ENCODE data around the gene CST4. TPM values are rescaled to one million over a fixed set of nuclear protein-coding genes. Genes with fewer than 3 reads are reported as not detected.

CST4 gene
- total RNA-seq, 6 donors from 2014 or later: not detected

DNA sequence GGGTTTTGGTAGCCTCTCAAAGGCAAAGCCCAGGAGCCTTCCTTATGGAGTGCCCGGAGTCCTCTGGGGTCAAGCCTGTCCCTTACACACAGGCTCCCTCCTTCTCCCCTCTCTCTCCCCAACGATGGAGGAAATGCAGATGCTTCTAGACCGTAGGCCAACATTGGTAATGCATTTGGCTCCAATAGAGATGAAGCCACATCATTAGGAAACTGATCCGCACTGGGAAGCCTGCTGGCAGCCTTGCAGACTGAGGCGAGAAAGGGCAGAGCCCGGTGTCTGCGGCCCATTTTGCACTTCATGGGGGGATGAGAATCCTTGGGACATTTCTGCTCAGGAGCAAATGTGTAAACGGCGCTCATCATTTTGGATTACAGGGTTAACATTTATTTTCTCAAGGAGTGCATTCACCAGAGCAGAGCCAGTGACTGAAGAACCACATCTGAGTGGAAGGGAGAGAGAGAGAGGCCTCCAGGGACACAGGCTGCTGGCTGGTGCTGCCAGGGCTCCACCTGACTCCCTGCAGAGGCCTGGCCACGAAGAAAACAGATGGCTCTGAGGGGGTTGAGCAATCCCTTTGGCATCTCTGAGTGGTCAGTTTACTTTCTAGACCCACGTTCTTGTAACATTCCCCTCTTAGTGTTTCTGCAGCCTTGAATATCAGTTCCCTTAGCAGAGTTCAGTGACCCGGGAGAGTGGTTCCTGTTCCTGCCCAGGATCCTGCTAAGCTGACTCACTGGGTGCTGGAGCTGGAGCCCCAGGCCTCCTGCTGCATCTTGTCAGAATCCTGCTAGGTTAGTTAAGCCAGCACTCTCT is 46.7 kb downstream of the CST4 start:
- TF ChIP-seq EP300 (IDR thresholded peaks at IDR 0.05) (no peak), POLR2AphosphoS5 (IDR thresholded peaks at IDR 0.05) (no peak), POLR2A (IDR thresholded peaks at IDR 0.05) (no peak)
- TF ChIP-seq, protein P1, sequence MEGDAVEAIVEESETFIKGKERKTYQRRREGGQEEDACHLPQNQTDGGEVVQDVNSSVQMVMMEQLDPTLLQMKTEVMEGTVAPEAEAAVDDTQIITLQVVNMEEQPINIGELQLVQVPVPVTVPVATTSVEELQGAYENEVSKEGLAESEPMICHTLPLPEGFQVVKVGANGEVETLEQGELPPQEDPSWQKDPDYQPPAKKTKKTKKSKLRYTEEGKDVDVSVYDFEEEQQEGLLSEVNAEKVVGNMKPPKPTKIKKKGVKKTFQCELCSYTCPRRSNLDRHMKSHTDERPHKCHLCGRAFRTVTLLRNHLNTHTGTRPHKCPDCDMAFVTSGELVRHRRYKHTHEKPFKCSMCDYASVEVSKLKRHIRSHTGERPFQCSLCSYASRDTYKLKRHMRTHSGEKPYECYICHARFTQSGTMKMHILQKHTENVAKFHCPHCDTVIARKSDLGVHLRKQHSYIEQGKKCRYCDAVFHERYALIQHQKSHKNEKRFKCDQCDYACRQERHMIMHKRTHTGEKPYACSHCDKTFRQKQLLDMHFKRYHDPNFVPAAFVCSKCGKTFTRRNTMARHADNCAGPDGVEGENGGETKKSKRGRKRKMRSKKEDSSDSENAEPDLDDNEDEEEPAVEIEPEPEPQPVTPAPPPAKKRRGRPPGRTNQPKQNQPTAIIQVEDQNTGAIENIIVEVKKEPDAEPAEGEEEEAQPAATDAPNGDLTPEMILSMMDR (IDR thresholded peaks at IDR 0.05): no peak
- Histone ChIP-seq H3K27me3 (no peaks in the 10 kb centered on the region), H3K4me1 (peaks cover 4 to 16% (median 8%) of the 10 kb centered on the region in 4 donors), H3K36me3 (no peaks in the 10 kb centered on the region), H3K4me3 (no peak overlapping the region), H3K9me3 (no peaks in the 10 kb centered on the region), H3K27ac (peak overlapping the region in 2 of 4 donors; percentile 4 to 54)
- peak in 1 of 2 donors; percentile 27 for ATAC-seq (ENCODE audit: low FRiP score in 2 of 2)
- DNase-seq: peak in 1 of 2 donors; percentile 69
- 66 to 69% methylated on average over 12 of the region's 12 CpGs for WGBS, 2 donors

DNA sequence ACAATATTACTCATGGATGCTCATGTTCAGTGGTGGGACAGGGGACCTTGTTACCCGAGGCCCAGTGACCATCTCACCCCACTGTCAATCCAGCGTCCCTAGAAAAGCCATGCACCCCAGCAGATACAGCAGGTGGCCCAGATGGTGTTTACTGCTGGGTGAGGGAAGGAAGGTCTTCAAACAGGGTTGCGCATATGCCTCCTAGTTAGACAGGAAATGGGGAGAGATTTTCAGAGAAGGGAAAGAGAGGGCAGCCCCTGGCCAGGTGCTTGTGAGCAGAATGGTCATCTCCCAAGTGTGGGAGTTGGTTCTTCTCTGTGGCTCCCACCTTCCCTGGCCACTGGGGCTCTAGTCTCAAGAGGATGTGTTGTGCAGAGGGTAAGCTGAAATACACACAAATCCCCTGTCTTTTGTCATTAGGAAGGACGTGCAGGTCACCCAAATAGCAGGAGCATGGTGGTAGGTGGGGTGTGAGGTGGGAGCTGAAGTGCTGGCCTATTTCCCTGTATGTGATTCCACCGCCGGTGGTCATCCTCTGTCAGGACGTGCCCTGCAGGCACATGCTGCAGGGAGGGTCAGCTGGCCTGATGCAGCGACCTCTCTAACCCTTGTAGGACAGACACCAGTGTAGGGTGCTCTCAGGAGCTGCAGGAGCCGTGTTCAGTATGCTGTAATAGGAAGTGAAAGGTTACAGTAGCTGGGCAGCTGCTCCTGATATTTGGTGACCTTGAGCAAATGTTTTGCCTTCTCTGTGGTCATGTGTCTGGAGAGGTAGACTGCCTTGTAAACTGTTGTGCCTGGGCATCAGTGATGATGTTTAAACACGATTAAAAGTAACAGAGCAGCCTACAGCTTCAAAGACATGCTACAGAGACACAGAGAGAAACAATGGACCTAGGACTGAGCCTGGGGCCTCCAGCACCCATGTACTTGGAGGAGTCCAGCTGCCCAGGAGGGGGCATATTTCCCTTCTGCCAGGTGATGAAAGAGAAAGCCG is 47.9 kb downstream of the CST4 start:
- ATAC-seq (ENCODE audit: low FRiP score in 2 of 2): no peak
- Histone ChIP-seq H3K27ac (no peak overlapping the region), H3K27me3 (no peaks in the 10 kb centered on the region), H3K4me3 (no peak overlapping the region), H3K4me1 (peaks cover 12 to 27% (median 18%) of the 10 kb centered on the region in 4 donors), H3K36me3 (no peaks in the 10 kb centered on the region), H3K9me3 (no peaks in the 10 kb centered on the region)
- no peak for DNase-seq
- TF ChIP-seq POLR2A (IDR thresholded peaks at IDR 0.05) (no peak), POLR2AphosphoS5 (IDR thresholded peaks at IDR 0.05) (no peak), EP300 (IDR thresholded peaks at IDR 0.05) (no peak)
- TF ChIP-seq, protein P1 (IDR thresholded peaks at IDR 0.05): no peak
- 83 to 87% methylated on average over 9 to 11 of the region's 11 CpGs for WGBS, 2 donors

DNA sequence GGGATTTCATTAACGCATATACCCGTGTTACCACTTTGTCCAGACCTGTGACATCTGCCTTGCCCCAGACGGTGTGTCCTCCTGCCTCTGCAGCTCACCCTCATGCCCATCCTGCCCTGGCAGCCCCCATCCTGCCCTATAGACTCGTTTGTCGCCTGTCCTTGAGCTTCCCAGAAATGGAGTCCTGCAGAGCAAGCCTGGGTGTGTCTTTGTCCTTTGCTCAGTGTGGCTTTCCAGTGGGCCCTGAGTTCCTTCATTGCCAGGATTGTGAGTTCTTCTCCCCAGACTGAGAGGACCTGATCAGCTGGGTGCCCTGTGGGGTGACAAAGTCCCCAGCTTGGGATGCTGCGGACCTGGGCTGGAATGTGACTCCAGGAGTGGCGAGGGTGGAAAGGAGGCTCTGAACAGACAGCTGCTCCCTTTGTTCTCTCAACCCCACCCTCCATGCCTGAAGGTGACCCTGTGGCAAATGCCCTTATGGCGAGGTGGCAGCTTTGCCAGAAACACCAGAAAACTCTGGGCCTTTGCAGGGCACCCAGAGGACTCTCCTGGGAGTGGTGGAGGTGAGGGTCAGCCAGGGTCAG is 48.7 kb downstream of the CST4 start:
- no peaks in the 10 kb centered on the region for H3K27me3 ChIP-seq
- DNase-seq (no peak), ATAC-seq (ENCODE audit: low FRiP score in 2 of 2) (no peak)
- H3K4me1 ChIP-seq: peaks cover 19 to 36% (median 24%) of the 10 kb centered on the region in 4 donors
- peaks cover 0 to under 1% (median under 1%) of the 10 kb centered on the region in 4 donors for H3K36me3 ChIP-seq
- no peak overlapping the region for H3K27ac ChIP-seq
- no peaks in the 10 kb centered on the region for H3K9me3 ChIP-seq
- TF ChIP-seq POLR2AphosphoS5 (IDR thresholded peaks at IDR 0.05) (no peak), EP300 (IDR thresholded peaks at IDR 0.05) (no peak), POLR2A (IDR thresholded peaks at IDR 0.05) (no peak)
- TF ChIP-seq, protein P1 (IDR thresholded peaks at IDR 0.05): no peak
- 78 to 85% methylated on average over 6 to 8 of the region's 8 CpGs for WGBS, 2 donors
- no peak overlapping the region for H3K4me3 ChIP-seq

DNA sequence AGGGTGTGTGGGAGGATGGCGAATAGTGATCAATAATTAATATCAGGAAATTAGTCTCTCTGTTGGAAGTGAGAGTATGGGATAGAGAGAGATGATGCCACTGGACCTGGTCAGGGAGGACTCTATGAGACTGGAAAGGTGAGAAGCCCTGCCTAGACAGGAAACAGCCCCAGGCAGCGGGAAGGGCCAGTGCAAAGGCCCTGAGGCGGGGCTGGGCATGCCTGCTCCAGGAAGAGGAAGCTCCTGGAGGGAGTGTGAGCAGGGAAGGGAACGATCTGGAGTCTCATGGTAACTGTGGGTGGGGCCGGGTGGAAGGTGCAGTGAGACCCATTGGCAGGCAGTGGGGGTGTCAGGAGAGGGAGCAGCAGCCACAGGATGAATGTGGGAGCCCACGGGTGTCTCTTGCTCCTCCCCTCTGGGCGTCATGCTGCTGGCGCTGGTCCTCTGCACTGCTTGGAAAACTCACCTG is 49.3 kb downstream of the CST4 start:
- DNase-seq (no peak), ATAC-seq (ENCODE audit: low FRiP score in 2 of 2) (no peak)
- Histone ChIP-seq H3K36me3 (peaks cover 0 to 7% (median 3%) of the 10 kb centered on the region in 4 donors), H3K4me1 (peaks cover 24 to 38% (median 28%) of the 10 kb centered on the region in 4 donors), H3K9me3 (no peaks in the 10 kb centered on the region), H3K4me3 (no peak overlapping the region), H3K27me3 (no peaks in the 10 kb centered on the region), H3K27ac (no peak overlapping the region)
- no peak for TF ChIP-seq POLR2AphosphoS5 (IDR thresholded peaks at IDR 0.05)
- TF ChIP-seq POLR2A (IDR thresholded peaks at IDR 0.05): no peak
- TF ChIP-seq, protein P1 (IDR thresholded peaks at IDR 0.05): no peak
- TF ChIP-seq EP300 (IDR thresholded peaks at IDR 0.05): no peak
- WGBS, 2 donors: 79% methylated on average over 6 to 8 of the region's 8 CpGs

Measured in upper lobe of left lung (tissue), 6 donors.